H9 (cell line): ENCODE results near the gene IQSEC1. TPM values are rescaled to one million over a fixed set of nuclear protein-coding genes. Genes with fewer than 3 reads are reported as not detected.

ENCODE experiments used
- DNase-seq: peaks from one replicate; pipeline ENCODE4 v3.0.0-alpha.2; 2017
- H2AFZ ChIP-seq: one replicate; pipeline ENCODE4 v1.6.1; 2013; ENCODE audit warnings: mild to moderate bottlenecking, low read length, control low read depth, moderate library complexity
- H2AK5ac ChIP-seq: 2 replicates; pipeline ENCODE4 v1.6.1; 2013; ENCODE audit warnings: low read length, control low read depth, mixed read lengths; ENCODE audit not compliant: insufficient read length
- H2BK120ac ChIP-seq: one replicate; pipeline ENCODE4 v1.6.1; 2013; ENCODE audit warnings: low read depth, mild to moderate bottlenecking, low read length, control low read depth, inconsistent platforms; ENCODE audit not compliant: poor library complexity, severe bottlenecking
- H2BK12ac ChIP-seq: 2 replicates; pipeline ENCODE4 v1.6.1; 2013; ENCODE audit warnings: low read length, control low read depth, mixed read lengths, low read depth; ENCODE audit not compliant: insufficient read length
- H2BK15ac ChIP-seq: 2 replicates; pipeline ENCODE4 v1.6.1; 2013; ENCODE audit warnings: low read depth, low read length, control low read depth
- H2BK20ac ChIP-seq: one replicate; pipeline ENCODE4 v1.6.1; 2013; ENCODE audit warnings: low read depth, mild to moderate bottlenecking, low read length, control low read depth, inconsistent platforms; ENCODE audit not compliant: poor library complexity, severe bottlenecking
- H2BK5ac ChIP-seq: 2 replicates; pipeline ENCODE4 v1.6.1; 2013; ENCODE audit warnings: low read length, control low read depth, mixed read lengths; ENCODE audit not compliant: insufficient read length
- H3K14ac ChIP-seq: 2 replicates; pipeline ENCODE4 v1.6.1; 2013; ENCODE audit warnings: low read length, control low read depth; ENCODE audit not compliant: insufficient read depth
- H3K18ac ChIP-seq: 2 replicates; pipeline ENCODE4 v1.6.1; 2013; ENCODE audit warnings: low read depth, mild to moderate bottlenecking, mixed read lengths, low read length, control low read depth; ENCODE audit not compliant: insufficient read length
- H3K23ac ChIP-seq: 2 replicates; pipeline ENCODE4 v1.6.1; 2013; ENCODE audit warnings: low read length, control low read depth, mixed read lengths, low read depth; ENCODE audit not compliant: insufficient read length
- H3K23me2 ChIP-seq: 2 replicates; pipeline ENCODE4 v1.6.1; 2013; ENCODE audit warnings: low read depth, mild to moderate bottlenecking, mixed read lengths, low read length, control low read depth; ENCODE audit not compliant: insufficient read length, poor library complexity, severe bottlenecking
- H3K27ac ChIP-seq: 2 replicates; pipeline ENCODE4 v1.5.1; 2013; ENCODE audit warnings: low read length, control low read depth, mixed read lengths, low read depth; ENCODE audit not compliant: insufficient read length
- H3K27me3 ChIP-seq: 2 replicates; pipeline ENCODE4 v1.6.1; 2013; ENCODE audit warnings: low read length, control low read depth, inconsistent platforms; ENCODE audit not compliant: insufficient read depth
- H3K4ac ChIP-seq: 2 replicates; pipeline ENCODE4 v1.6.1; 2013; ENCODE audit warnings: low read depth, mild to moderate bottlenecking, control low read depth, inconsistent platforms, low read length, moderate library complexity
- H3K4me1 ChIP-seq: 2 replicates; pipeline ENCODE4 v1.6.1; 2013; ENCODE audit warnings: low read length, control low read depth, inconsistent platforms; ENCODE audit not compliant: insufficient read depth
- H3K4me2 ChIP-seq: 2 replicates; pipeline ENCODE4 v1.6.1; 2013; ENCODE audit warnings: low read length, control low read depth, mixed read lengths; ENCODE audit not compliant: insufficient read length, insufficient read depth
- H3K56ac ChIP-seq: 2 replicates; pipeline ENCODE4 v1.6.1; 2013; ENCODE audit warnings: low read depth, mild to moderate bottlenecking, mixed read lengths, low read length, control low read depth; ENCODE audit not compliant: insufficient read length
- H3K79me1 ChIP-seq: 2 replicates; pipeline ENCODE4 v1.6.1; 2013; ENCODE audit warnings: low read depth, mild to moderate bottlenecking, moderate library complexity, low read length, control low read depth, inconsistent platforms; ENCODE audit not compliant: insufficient read depth, poor library complexity, severe bottlenecking
- H3K79me2 ChIP-seq: 2 replicates; pipeline ENCODE4 v1.6.1; 2013; ENCODE audit warnings: low read length, control low read depth, inconsistent platforms; ENCODE audit not compliant: insufficient read depth
- H3K9ac ChIP-seq: 2 replicates; pipeline ENCODE4 v1.6.1; 2013; ENCODE audit warnings: low read length, control low read depth, mixed read lengths; ENCODE audit not compliant: insufficient read length; ENCODE audit errors: extremely low read depth
- H3K9me3 ChIP-seq: one replicate; pipeline ENCODE4 v1.6.1; 2013; ENCODE audit warnings: low read depth, low read length, inconsistent platforms; ENCODE audit not compliant: control insufficient read depth
- H3T11ph ChIP-seq: one replicate; pipeline ENCODE4 v1.6.1; 2013; ENCODE audit warnings: mild to moderate bottlenecking, low read length, control low read depth, inconsistent platforms
- H4K20me1 ChIP-seq: one replicate; pipeline ENCODE4 v1.6.1; 2013; ENCODE audit not compliant: control insufficient read depth, insufficient read length, insufficient read depth
- H4K5ac ChIP-seq: 2 replicates; pipeline ENCODE4 v1.6.1; 2013; ENCODE audit warnings: low read depth, mild to moderate bottlenecking, mixed read lengths, low read length, control low read depth; ENCODE audit not compliant: insufficient read length
- H4K8ac ChIP-seq: replicated peaks from 2 replicates; pipeline ENCODE4 v1.6.1; 2013; ENCODE audit warnings: low read length, control low read depth, mixed read lengths, low read depth; ENCODE audit not compliant: insufficient read length
- H4K91ac ChIP-seq: 2 replicates; pipeline ENCODE4 v1.6.1; 2013; ENCODE audit warnings: low read depth, mild to moderate bottlenecking, moderate library complexity, mixed read lengths, low read length, control low read depth; ENCODE audit not compliant: insufficient read length
- H3K27ac Mint-ChIP-seq, 3 experiments: 2 replicates in 2 of 3; 3 replicates in 1 of 3; pipeline ENCODE4 v1.8.0; 2020 to 2021; ENCODE audit warnings: mixed read lengths in 3 of 3, mild to moderate bottlenecking in 1 of 3, moderate library complexity in 1 of 3
- H3K27me3 Mint-ChIP-seq: 2 replicates; pipeline ENCODE4 v1.8.0; 2021; ENCODE audit warnings: low read depth, mild to moderate bottlenecking, moderate library complexity, mixed read lengths
- H3K36me3 Mint-ChIP-seq, 3 experiments: 2 replicates in 2 of 3; 3 replicates in 1 of 3; pipeline ENCODE4 v1.8.0; 2020 to 2021; ENCODE audit warnings: low read depth in 3 of 3, mixed read lengths in 3 of 3; ENCODE audit not compliant: insufficient read depth in 1 of 3
- H3K4me1 Mint-ChIP-seq, 2 experiments: 2 replicates each; pipeline ENCODE4 v1.8.0; 2020; ENCODE audit warnings: mixed read lengths in 2 of 2
- H3K4me3 Mint-ChIP-seq, 2 experiments: 2 replicates in 1 of 2; 3 replicates in 1 of 2; pipeline ENCODE4 v1.8.0; 2020 to 2021; ENCODE audit warnings: mild to moderate bottlenecking in 2 of 2, mixed read lengths in 2 of 2, moderate library complexity in 1 of 2
- H3K9me3 Mint-ChIP-seq, 2 experiments: 2 replicates in 1 of 2; 3 replicates in 1 of 2; pipeline ENCODE4 v1.8.0; 2020; ENCODE audit warnings: mild to moderate bottlenecking in 2 of 2, mixed read lengths in 2 of 2, moderate library complexity in 1 of 2
- WGBS: extraction: QIAGEN DNeasy Blood & Tissue Kit; methylation state at CpG from one replicate; pipeline ENCODE4 v1.1.7; 2013; ENCODE audit warnings: missing lambda C conversion rate, low lambda C conversion rate, mixed read lengths; ENCODE audit not compliant: insufficient read length; ENCODE audit errors: extremely low coverage; 5-methylcytosine and 5-hydroxymethylcytosine counted together
- total RNA-seq: library from RNA; stranded (reverse); gene quantifications from 2 replicates; pipeline ENCODE4 v1.2.1, GENCODE V29; 2021
- TF ChIP-seq, protein P1 (sequence below): fragments of 200-600 bp; sonication (generic); conservative IDR thresholded peaks from 3 replicates; pipeline ENCODE4 v1.8.0; 2021; ENCODE audit warnings: antibody characterized with exemption, mild to moderate bottlenecking

Gene IQSEC1
- total RNA-seq, 1 experiment from 2014 or later: 19.1 TPM

DNA sequence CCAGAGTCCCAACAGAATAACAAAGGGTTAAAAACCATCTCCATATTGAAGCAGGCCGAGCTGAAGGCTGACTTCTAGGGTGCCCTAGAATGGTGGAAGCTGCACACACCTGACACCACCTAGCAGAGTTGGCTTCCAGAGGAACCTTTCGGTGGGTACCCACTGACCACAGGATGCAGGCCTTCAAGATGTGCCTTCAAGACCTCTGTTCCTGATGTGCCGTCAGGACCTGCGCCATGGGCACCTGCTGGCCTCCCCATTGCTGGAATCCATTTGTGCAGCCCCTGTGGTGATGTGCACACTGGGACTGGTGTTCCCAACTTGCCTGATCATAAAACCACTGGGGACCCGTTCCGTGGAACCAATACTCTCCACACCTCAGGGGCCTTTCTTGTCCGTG, 196.2 kb downstream of the IQSEC1 start:
- H3K27me3 Mint-ChIP-seq: peaks cover 51% of the 10 kb centered on the region
- H2AFZ ChIP-seq: no peak overlapping the region
- H3K4me1 Mint-ChIP-seq: peaks cover 7 to 18% of the 10 kb centered on the region in 2 experiments; a peak in 3 of 4 replicates
- H3K79me1 ChIP-seq: no peaks in the 10 kb centered on the region
- H3K56ac ChIP-seq: no peak overlapping the region
- peak overlapping the region in 1 of 2 experiments; percentile 39; a peak in 1 of 5 replicates for H3K4me3 Mint-ChIP-seq
- no peak overlapping the region for H2AK5ac ChIP-seq
- no peak overlapping the region for H4K91ac ChIP-seq
- no peak overlapping the region for H2BK12ac ChIP-seq
- H4K20me1 ChIP-seq: no peaks in the 10 kb centered on the region
- DNase-seq: no peak
- H3K23ac ChIP-seq: no peak overlapping the region
- H2BK120ac ChIP-seq: no peak overlapping the region
- no peaks in the 10 kb centered on the region for H3K9me3 ChIP-seq
- no peak overlapping the region for H3K27ac Mint-ChIP-seq
- no peak overlapping the region for H3K4me2 ChIP-seq
- H3K79me2 ChIP-seq: no peaks in the 10 kb centered on the region
- no peaks in the 10 kb centered on the region for H3K23me2 ChIP-seq
- H2BK20ac ChIP-seq: no peak overlapping the region
- H3T11ph ChIP-seq: no peak overlapping the region
- no peak overlapping the region for H3K27ac ChIP-seq
- H3K4me1 ChIP-seq: no peaks in the 10 kb centered on the region
- no peak overlapping the region for H3K4ac ChIP-seq
- no peak overlapping the region for H3K14ac ChIP-seq
- H3K9ac ChIP-seq: no peak overlapping the region
- no peaks in the 10 kb centered on the region for H3K9me3 Mint-ChIP-seq
- TF ChIP-seq, protein P1, sequence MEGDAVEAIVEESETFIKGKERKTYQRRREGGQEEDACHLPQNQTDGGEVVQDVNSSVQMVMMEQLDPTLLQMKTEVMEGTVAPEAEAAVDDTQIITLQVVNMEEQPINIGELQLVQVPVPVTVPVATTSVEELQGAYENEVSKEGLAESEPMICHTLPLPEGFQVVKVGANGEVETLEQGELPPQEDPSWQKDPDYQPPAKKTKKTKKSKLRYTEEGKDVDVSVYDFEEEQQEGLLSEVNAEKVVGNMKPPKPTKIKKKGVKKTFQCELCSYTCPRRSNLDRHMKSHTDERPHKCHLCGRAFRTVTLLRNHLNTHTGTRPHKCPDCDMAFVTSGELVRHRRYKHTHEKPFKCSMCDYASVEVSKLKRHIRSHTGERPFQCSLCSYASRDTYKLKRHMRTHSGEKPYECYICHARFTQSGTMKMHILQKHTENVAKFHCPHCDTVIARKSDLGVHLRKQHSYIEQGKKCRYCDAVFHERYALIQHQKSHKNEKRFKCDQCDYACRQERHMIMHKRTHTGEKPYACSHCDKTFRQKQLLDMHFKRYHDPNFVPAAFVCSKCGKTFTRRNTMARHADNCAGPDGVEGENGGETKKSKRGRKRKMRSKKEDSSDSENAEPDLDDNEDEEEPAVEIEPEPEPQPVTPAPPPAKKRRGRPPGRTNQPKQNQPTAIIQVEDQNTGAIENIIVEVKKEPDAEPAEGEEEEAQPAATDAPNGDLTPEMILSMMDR: no peak
- H4K5ac ChIP-seq: no peak overlapping the region
- no peaks in the 10 kb centered on the region for H3K27me3 ChIP-seq
- H3K36me3 Mint-ChIP-seq: no peaks in the 10 kb centered on the region; a peak in 1 of 7 replicates
- H4K8ac ChIP-seq: no peak overlapping the region
- no CpG with 5 or more reads among the region's 7 CpGs for WGBS
- H2BK15ac ChIP-seq: no peak overlapping the region
- H2BK5ac ChIP-seq: no peak overlapping the region
- H3K18ac ChIP-seq: no peak overlapping the region
